ENCODE results near the gene ALDOA. TPM values are rescaled to one million over a fixed set of nuclear protein-coding genes. Genes with fewer than 3 reads are reported as not detected.

Gene ALDOA
- total and polyA plus RNA-seq, 9 of the 15 experiments (the other 6 are each of a cell fraction or from before 2014, with no cell fraction given): 311 to 2,224 (median 1,293) TPM

DNA sequence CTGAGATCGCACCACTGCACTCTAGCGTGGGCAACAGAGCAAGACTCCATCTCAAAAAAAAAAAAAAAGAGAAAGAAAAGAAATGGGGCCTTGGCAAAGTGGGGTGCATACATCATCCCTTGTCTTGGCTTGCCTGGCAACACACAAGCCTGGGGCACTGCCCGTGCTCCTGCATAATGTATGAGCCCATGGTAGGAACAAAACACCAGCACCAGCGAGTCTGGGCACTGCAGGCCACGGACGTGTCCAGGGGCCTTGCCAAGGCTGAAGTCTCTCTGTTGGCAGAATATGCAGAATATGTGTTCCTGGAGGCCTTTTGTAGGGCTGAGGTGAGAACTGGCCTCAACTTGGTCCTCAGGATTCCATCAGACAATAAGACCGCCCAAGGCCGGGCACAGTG lies 15.7 kb upstream of the ALDOA start (continued):
- TF ChIP-seq, protein P1, sequence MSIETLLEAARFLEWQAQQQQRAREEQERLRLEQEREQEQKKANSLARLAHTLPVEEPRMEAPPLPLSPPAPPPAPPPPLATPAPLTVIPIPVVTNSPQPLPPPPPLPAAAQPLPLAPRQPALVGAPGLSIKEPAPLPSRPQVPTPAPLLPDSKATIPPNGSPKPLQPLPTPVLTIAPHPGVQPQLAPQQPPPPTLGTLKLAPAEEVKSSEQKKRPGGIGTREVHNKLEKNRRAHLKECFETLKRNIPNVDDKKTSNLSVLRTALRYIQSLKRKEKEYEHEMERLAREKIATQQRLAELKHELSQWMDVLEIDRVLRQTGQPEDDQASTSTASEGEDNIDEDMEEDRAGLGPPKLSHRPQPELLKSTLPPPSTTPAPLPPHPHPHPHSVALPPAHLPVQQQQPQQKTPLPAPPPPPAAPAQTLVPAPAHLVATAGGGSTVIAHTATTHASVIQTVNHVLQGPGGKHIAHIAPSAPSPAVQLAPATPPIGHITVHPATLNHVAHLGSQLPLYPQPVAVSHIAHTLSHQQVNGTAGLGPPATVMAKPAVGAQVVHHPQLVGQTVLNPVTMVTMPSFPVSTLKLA (conservative IDR thresholded peaks at IDR 0.05): no peak
- TF ChIP-seq, protein P2, sequence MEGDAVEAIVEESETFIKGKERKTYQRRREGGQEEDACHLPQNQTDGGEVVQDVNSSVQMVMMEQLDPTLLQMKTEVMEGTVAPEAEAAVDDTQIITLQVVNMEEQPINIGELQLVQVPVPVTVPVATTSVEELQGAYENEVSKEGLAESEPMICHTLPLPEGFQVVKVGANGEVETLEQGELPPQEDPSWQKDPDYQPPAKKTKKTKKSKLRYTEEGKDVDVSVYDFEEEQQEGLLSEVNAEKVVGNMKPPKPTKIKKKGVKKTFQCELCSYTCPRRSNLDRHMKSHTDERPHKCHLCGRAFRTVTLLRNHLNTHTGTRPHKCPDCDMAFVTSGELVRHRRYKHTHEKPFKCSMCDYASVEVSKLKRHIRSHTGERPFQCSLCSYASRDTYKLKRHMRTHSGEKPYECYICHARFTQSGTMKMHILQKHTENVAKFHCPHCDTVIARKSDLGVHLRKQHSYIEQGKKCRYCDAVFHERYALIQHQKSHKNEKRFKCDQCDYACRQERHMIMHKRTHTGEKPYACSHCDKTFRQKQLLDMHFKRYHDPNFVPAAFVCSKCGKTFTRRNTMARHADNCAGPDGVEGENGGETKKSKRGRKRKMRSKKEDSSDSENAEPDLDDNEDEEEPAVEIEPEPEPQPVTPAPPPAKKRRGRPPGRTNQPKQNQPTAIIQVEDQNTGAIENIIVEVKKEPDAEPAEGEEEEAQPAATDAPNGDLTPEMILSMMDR (IDR thresholded peaks at IDR 0.05 in 2 of 3, conservative IDR thresholded peaks at IDR 0.05 in 1 of 3; ENCODE audit: insufficient read depth in 2 of 3, low read depth in 1 of 3, low read length in 3 of 3): no peak
- no peak for TF ChIP-seq E2F5 (CRISPR knock-in tag; IDR thresholded peaks at IDR 0.05)

DNA sequence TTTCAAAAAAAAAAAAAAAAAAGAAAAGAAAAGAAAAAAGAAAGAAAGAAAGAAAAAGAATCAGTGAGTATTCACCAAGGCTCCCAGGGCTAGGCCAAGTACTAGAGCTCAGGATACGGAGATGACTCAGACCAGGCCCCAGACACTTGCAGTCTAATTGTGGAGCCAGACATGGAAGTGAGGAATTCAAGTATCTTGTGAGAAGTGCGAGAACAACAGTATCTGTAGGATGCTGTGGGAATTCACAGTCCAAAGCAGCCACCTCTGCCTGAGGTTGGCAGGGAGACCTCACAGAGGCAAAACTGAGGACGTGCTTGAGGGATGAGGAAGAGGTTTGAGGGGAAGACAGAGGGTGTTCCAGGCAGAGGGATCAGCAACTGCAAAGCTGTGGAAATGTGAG lies 14.0 kb upstream of the ALDOA start:
- POLR2A ChIA-PET: no interaction called here
- Histone ChIP-seq H3K4me1 (replicated peaks in 1 of 2; ENCODE audit: control insufficient read depth in 2 of 2, insufficient read depth in 2 of 2, low read length in 2 of 2) (peaks cover 19 to 32% of the 10 kb centered on the region in 2 experiments), H3K9me1 (ENCODE audit: control insufficient read depth, insufficient read depth, low read length) (no peaks in the 10 kb centered on the region), H3K36me3 (ENCODE audit: control insufficient read depth, insufficient read depth, low read length) (0 out of 3 replicates have a peak, but pooled peaks cover 5% of the 10 kb centered on the region), H2AFZ (ENCODE audit: low read depth, low read length) (no peak overlapping the region), H3K79me2 (ENCODE audit: control insufficient read depth, insufficient read depth, low read length) (peaks cover 14% of the 10 kb centered on the region; the same call in 2 of the 3 replicates), H3K27me3 (ENCODE audit: control insufficient read depth in 2 of 2, insufficient read depth in 2 of 2, low read length in 2 of 2) (no peaks in the 10 kb centered on the region), H3K4me3 (no peak overlapping the region), H3K27ac (ENCODE audit: extremely low read depth, low read depth, low read length) (peak overlapping the region; percentile 3; the same call in 2 of the 3 replicates), H3K4me2 (ENCODE audit: insufficient read depth, low read length) (no peak overlapping the region), H4K20me1 (replicated peaks; ENCODE audit: control insufficient read depth, insufficient read depth, low read length) (peaks cover 4% of the 10 kb centered on the region; the same call in 1 of the 2 replicates), H3K9ac (ENCODE audit: insufficient read depth in 1 of 2, low read depth in 2 of 2, low read length in 2 of 2) (peak overlapping the region in 1 of 2 experiments; percentile 50; a peak in 1 of 4 replicates), H3K9me3 (replicated peaks; ENCODE audit: control insufficient read depth, insufficient read depth, low read depth, low read length) (no peaks in the 10 kb centered on the region)
- FAIRE-seq (no peak), ATAC-seq (no peak), DNase-seq (ENCODE audit: extremely low read depth in 1 of 4, low spot score in 3 of 4) (no peak)
- intact Hi-C loops (cut with micrococcal nuclease): no loop called here
- in situ Hi-C loops (cut with MboI): no loop called here
- no TSS peak for BruUV-seq (replicated peaks)
- CTCF ChIA-PET (ENCODE audit: low intra/inter-chr PET ratio): no interaction called here
- WGBS (ENCODE audit: insufficient coverage, low coverage, missing lambda C conversion rate): 71% methylated on average over 3 of the region's 3 CpGs
- 0 out of 2 replicates have a peak, but pooled peaks have one; percentile 20 for TF ChIP-seq FOSL1 (tag; conservative IDR thresholded peaks at IDR 0.05)
- TF ChIP-seq, protein P3, sequence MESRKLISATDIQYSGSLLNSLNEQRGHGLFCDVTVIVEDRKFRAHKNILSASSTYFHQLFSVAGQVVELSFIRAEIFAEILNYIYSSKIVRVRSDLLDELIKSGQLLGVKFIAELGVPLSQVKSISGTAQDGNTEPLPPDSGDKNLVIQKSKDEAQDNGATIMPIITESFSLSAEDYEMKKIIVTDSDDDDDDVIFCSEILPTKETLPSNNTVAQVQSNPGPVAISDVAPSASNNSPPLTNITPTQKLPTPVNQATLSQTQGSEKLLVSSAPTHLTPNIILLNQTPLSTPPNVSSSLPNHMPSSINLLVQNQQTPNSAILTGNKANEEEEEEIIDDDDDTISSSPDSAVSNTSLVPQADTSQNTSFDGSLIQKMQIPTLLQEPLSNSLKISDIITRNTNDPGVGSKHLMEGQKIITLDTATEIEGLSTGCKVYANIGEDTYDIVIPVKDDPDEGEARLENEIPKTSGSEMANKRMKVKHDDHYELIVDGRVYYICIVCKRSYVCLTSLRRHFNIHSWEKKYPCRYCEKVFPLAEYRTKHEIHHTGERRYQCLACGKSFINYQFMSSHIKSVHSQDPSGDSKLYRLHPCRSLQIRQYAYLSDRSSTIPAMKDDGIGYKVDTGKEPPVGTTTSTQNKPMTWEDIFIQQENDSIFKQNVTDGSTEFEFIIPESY (CRISPR knock-in tag; IDR thresholded peaks at IDR 0.05): no peak
- TF ChIP-seq, protein P4, sequence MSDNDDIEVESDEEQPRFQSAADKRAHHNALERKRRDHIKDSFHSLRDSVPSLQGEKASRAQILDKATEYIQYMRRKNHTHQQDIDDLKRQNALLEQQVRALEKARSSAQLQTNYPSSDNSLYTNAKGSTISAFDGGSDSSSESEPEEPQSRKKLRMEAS (CRISPR knock-in tag; IDR thresholded peaks at IDR 0.05): peak; percentile 36; the same call in 1 of the 2 replicates

All from K562 (cell line).